ENCODE results near the gene P3H4. TPM values are rescaled to one million over a fixed set of nuclear protein-coding genes. Genes with fewer than 3 reads are reported as not detected.

Gene P3H4
- total and polyA plus RNA-seq, 2 donors (not counting 3 experiments of a cell fraction or from before 2014, with no cell fraction given) = 39.2 to 58.3 TPM

DNA sequence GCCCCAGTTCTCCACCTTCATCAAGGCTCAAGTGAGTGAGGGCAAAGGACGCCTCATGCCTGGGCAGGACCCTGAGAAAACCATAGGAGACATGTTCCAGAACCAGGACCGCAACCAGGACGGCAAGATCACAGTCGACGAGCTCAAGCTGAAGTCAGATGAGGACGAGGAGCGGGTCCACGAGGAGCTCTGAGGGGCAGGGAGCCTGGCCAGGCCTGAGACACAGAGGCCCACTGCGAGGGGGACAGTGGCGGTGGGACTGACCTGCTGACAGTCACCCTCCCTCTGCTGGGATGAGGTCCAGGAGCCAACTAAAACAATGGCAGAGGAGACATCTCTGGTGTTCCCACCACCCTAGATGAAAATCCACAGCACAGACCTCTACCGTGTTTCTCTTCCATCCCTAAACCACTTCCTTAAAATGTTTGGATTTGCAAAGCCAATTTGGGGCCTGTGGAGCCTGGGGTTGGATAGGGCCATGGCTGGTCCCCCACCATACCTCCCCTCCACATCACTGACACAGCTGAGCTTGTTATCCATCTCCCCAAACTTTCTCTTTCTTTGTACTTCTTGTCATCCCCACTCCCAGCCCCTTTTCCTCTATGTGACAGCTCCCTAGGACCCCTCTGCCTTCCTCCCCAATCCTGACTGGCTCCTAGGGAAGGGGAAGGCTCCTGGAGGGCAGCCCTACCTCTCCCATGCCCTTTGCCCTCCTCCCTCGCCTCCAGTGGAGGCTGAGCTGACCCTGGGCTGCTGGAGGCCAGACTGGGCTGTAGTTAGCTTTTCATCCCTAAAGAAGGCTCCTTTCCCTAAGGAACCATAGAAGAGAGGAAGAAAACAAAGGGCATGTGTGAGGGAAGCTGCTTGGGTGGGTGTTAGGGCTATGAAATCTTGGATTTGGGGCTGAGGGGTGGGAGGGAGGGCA is 10.7 kb upstream of the P3H4 start:
- Histone ChIP-seq H2AFZ (ENCODE audit: low read depth, low read length) (no peak overlapping the region), H3K9me3 (replicated peaks; ENCODE audit: control insufficient read depth, insufficient read depth, low read length) (no peaks in the 10 kb centered on the region), H3K9ac (replicated peaks; ENCODE audit: extremely low read depth, insufficient read depth, low read length) (no peak overlapping the region), H3K9me1 (replicated peaks; ENCODE audit: control insufficient read depth, extremely low read depth, insufficient read depth, low read length) (no peaks in the 10 kb centered on the region), H3K27me3 (ENCODE audit: control insufficient read depth in 2 of 2, insufficient read depth in 2 of 2, low read length in 2 of 2) (no peaks in the 10 kb centered on the region), H3K79me2 (ENCODE audit: control insufficient read depth, insufficient read depth, low read length) (no peaks in the 10 kb centered on the region), H3K4me1 (ENCODE audit: control insufficient read depth, extremely low read depth, insufficient read depth, low read length) (no peaks in the 10 kb centered on the region), H3K4me3 (replicated peaks in 1 of 3; ENCODE audit: insufficient read depth in 1 of 3, low read depth in 1 of 3, low read length in 3 of 3) (no peak overlapping the region), H3K36me3 (ENCODE audit: control insufficient read depth in 2 of 2, extremely low read depth in 1 of 2, insufficient read depth in 2 of 2, low read length in 2 of 2) (peaks cover 3 to 33% of the 10 kb centered on the region in 2 experiments), H3K27ac (ENCODE audit: insufficient read depth, low read depth, low read length) (no peak overlapping the region), H3K4me2 (ENCODE audit: insufficient read depth, low read length) (no peak overlapping the region), H4K20me1 (replicated peaks; ENCODE audit: control insufficient read depth, extremely low read depth, insufficient read depth, low read length) (no peaks in the 10 kb centered on the region)
- ChIA-PET CTCF (interaction anchor here (0.9 to 1.1 kb wide), 3 partner anchors 11 to 43 kb away, joined by 3 read pairs; partner anchors contain the start of genes KLHL11 and P3H4), POLR2A (interaction anchor here (0.5 kb wide), 1 partner anchor 58 kb away, joined by 4 read pairs; no protein-coding TSS in a partner anchor)
- dilution Hi-C loops (cut with MboI; ENCODE audit: extremely low pct_ligation_motif_present, low sequenced_read_pairs) (no loop called here), intact Hi-C loops (cut with micrococcal nuclease) (no loop called here)
- DNase-seq (ENCODE audit: low read depth, low spot score) = no peak
- BruUV-seq (replicated peaks) = TSS peak; percentile 62
- FAIRE-seq = no peak
- TF ChIP-seq JUN (IDR thresholded peaks at IDR 0.05; ENCODE audit: borderline replicate concordance, insufficient read depth, insufficient read length, low read depth) = no peak
- no peak for TF ChIP-seq EZH2 (IDR thresholded peaks at IDR 0.05; ENCODE audit: borderline replicate concordance, low read depth, low read length, severe bottlenecking)
- TF ChIP-seq FOS (IDR thresholded peaks at IDR 0.05; ENCODE audit: borderline replicate concordance, insufficient read depth, low read length) = no peak
- TF ChIP-seq GATA2 (IDR thresholded peaks at IDR 0.05; ENCODE audit: insufficient read depth, insufficient read length, low read depth, low read length) = no peak
- TF ChIP-seq POLR2AphosphoS5 (IDR thresholded peaks at IDR 0.05; ENCODE audit: insufficient read depth, low read depth, low read length) = no peak
- peak; percentile 28 for TF ChIP-seq POLR2A (IDR thresholded peaks at IDR 0.05; ENCODE audit: low read depth, low read length)
- TF ChIP-seq, protein P1, sequence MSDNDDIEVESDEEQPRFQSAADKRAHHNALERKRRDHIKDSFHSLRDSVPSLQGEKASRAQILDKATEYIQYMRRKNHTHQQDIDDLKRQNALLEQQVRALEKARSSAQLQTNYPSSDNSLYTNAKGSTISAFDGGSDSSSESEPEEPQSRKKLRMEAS (IDR thresholded peaks at IDR 0.05; ENCODE audit: insufficient read depth, insufficient read length) = no peak

Measured in endothelial cell of umbilical vein (primary cell).